ENCODE results near the gene REEP5. TPM values are rescaled to one million over a fixed set of nuclear protein-coding genes. Genes with fewer than 3 reads are reported as not detected.

REEP5 gene
- total RNA-seq, result 100 to 1,000 TPM; 169 to 300 (median 231) TPM

GRCh38 chr5:112921833-112922817, at the start of gene REEP5:
Gene REEP5, minus strand, starts transcription at chr5:112922227. Its CDS starts 37 bp downstream, at chr5:112922190.
- Histone ChIP-seq H3K4me3 (replicated peaks in 1 of 3) (peak within 1 kb of the TSS; percentile 76 to 93 (median 87)), H3K27ac (peak within 1 kb of the TSS; percentile 94 to 98 (median 95)), H3K27me3 (no peaks in the 10 kb centered on the region), H3K9me3 (no peaks in the 10 kb centered on the region), H3K36me3 (no peaks in the 10 kb centered on the region), H3K4me1 (peaks cover 38 to 42% of the 10 kb centered on the region in 2 donors)
- peak; percentile 87 to 88 for DNase-seq
- peak; percentile 89 to 98 for TF ChIP-seq POLR2A (IDR thresholded peaks at IDR 0.05)
- TF ChIP-seq CTCF (IDR thresholded peaks at IDR 0.05), result peak; percentile 45 to 98 (median 82)
- 2 to 4% methylated on average over 7 to 27 of the region's 80 CpGs for WGBS, 2 donors
- intact Hi-C loops (cut with DNase I), result loop anchor here (5.0 to 10.0 kb wide), 2 partner anchors 65 to 367 kb away; no protein-coding TSS in a partner anchor

DNA sequence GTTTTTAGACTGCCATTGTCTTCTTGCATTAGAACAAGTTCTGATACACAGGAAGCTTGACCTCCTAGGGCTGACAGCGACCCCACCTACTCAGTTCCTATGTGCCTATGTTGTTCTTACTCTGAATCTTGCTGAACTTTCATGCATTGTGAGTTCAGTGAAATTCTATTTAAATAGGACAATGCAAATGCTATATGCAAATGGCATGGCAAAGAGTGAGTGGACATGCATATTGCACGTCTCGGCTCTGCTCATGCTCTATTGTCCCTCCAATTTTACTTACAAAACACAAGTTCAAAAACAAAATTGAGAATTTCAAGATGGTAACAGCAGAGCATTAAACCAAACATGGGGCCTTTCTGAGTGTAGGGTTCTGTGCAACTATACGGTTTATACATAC, 49.2 kb upstream of the REEP5 start:
- H3K36me3 ChIP-seq, result no peaks in the 10 kb centered on the region
- H3K9me3 ChIP-seq, result no peaks in the 10 kb centered on the region
- no peak overlapping the region for H3K27ac ChIP-seq
- H3K4me1 ChIP-seq, result peaks cover 3 to 4% of the 10 kb centered on the region in 2 donors
- H3K27me3 ChIP-seq, result no peaks in the 10 kb centered on the region
- H3K4me3 ChIP-seq (replicated peaks in 1 of 3), result no peak overlapping the region
- DNase-seq, result no peak
- WGBS, 2 donors, result 90 to 91% methylated on average over 4 of the region's 4 CpGs
- TF ChIP-seq POLR2A (IDR thresholded peaks at IDR 0.05), result no peak
- no peak for TF ChIP-seq CTCF (IDR thresholded peaks at IDR 0.05)
- intact Hi-C loops (cut with DNase I), result no loop called here

- no peaks in the 10 kb centered on the region for H3K9me3 ChIP-seq
- TF ChIP-seq CTCF (IDR thresholded peaks at IDR 0.05), result no peak
- TF ChIP-seq POLR2A (IDR thresholded peaks at IDR 0.05), result no peak
- no peaks in the 10 kb centered on the region for H3K27me3 ChIP-seq
- H3K4me1 ChIP-seq, result no peaks in the 10 kb centered on the region
- DNase-seq, result no peak
- H3K4me3 ChIP-seq (replicated peaks in 1 of 3), result no peak overlapping the region
- 81 to 90% methylated on average over 5 of the region's 5 CpGs for WGBS, 2 donors
- no peaks in the 10 kb centered on the region for H3K36me3 ChIP-seq
- intact Hi-C loops (cut with DNase I), result no loop called here
- no peak overlapping the region for H3K27ac ChIP-seq
Measured at GRCh38 chr5:112968411-112969106, 46.5 kb upstream of the REEP5 start.

GRCh38 chr5:112967520-112968083, 45.6 kb upstream of the REEP5 start:
- Histone ChIP-seq H3K4me1 (no peaks in the 10 kb centered on the region), H3K36me3 (no peaks in the 10 kb centered on the region), H3K27ac (no peak overlapping the region), H3K4me3 (replicated peaks in 1 of 3) (no peak overlapping the region), H3K27me3 (no peaks in the 10 kb centered on the region), H3K9me3 (no peaks in the 10 kb centered on the region)
- no peak for DNase-seq
- WGBS, 2 donors, result 93 to 94% methylated on average over 6 of the region's 6 CpGs
- no peak for TF ChIP-seq CTCF (IDR thresholded peaks at IDR 0.05)
- TF ChIP-seq POLR2A (IDR thresholded peaks at IDR 0.05), result no peak
- intact Hi-C loops (cut with DNase I), result no loop called here

Data from thyroid gland (tissue), 4 donors.